PFSK-1 (cell line): ENCODE measurements around the gene PITPNM3.

ENCODE experiments used
- FOXP2 ChIP-seq: optimal IDR thresholded peaks from 2 replicates; pipeline ENCODE3; 2011; ENCODE audit warnings: borderline replicate concordance, control low read depth, inconsistent platforms; ENCODE audit not compliant: insufficient read depth; ENCODE audit errors: extremely low read length, extremely low read depth
- POLR2AphosphoS5 ChIP-seq: IDR thresholded peaks from 2 replicates; pipeline ENCODE4 v1.6.1; 2012; ENCODE audit warnings: low read depth, mild to moderate bottlenecking, control low read depth, low read length, moderate library complexity
- REST ChIP-seq, 2 experiments: IDR thresholded peaks; 2 replicates each; pipeline versions ENCODE4 v1.6.1 to v1.8.0; 2011 to 2012; ENCODE audit warnings: low read depth in 2 of 2, low read length in 2 of 2, control low read depth in 1 of 2, inconsistent platforms in 1 of 2, mild to moderate bottlenecking in 1 of 2, moderate library complexity in 1 of 2; ENCODE audit not compliant: insufficient read depth in 1 of 2
- SIN3A ChIP-seq: IDR thresholded peaks from 2 replicates; pipeline ENCODE4 v1.6.1; 2012; ENCODE audit warnings: mild to moderate bottlenecking, low read length, moderate library complexity, borderline replicate concordance; ENCODE audit not compliant: insufficient read depth
- TAF1 ChIP-seq: IDR thresholded peaks from 2 replicates; pipeline ENCODE4 v1.6.1; 2012; ENCODE audit warnings: low read length, control low read depth, borderline replicate concordance; ENCODE audit not compliant: insufficient read depth

Gene PITPNM3

GRCh38 chr17:6573982-6574686 lies 17.8 kb upstream of the PITPNM3 start:
- TF ChIP-seq REST (IDR thresholded peaks at IDR 0.05; ENCODE audit: insufficient read depth in 1 of 2, low read depth in 2 of 2, low read length in 2 of 2) (no peak), TAF1 (no peak), POLR2AphosphoS5 (no peak), FOXP2 (no peak), SIN3A (no peak)

GRCh38 chr17:6572972-6573370 lies 16.6 kb upstream of the PITPNM3 start:
- no peak for TF ChIP-seq FOXP2

- TF ChIP-seq POLR2AphosphoS5 (no peak), REST (IDR thresholded peaks at IDR 0.05; ENCODE audit: insufficient read depth in 1 of 2, low read depth in 2 of 2, low read length in 2 of 2) (no peak), SIN3A (no peak), TAF1 (no peak), FOXP2 (no peak)
Measured at GRCh38 chr17:6571452-6571781, 15.1 kb upstream of the PITPNM3 start.

- TF ChIP-seq FOXP2 (no peak), POLR2AphosphoS5 (no peak), SIN3A (no peak)
Measured at GRCh38 chr17:6570731-6571451, 14.5 kb upstream of the PITPNM3 start.

- TF ChIP-seq TAF1 (no peak), REST (IDR thresholded peaks at IDR 0.05; ENCODE audit: insufficient read depth in 1 of 2, low read depth in 2 of 2, low read length in 2 of 2) (no peak), POLR2AphosphoS5 (no peak), SIN3A (no peak), FOXP2 (no peak)
Measured at GRCh38 chr17:6569370-6570285, 13.3 kb upstream of the PITPNM3 start.

GRCh38 chr17:6568184-6568758 lies 11.9 kb upstream of the PITPNM3 start:
- TF ChIP-seq REST (IDR thresholded peaks at IDR 0.05; ENCODE audit: insufficient read depth in 1 of 2, low read depth in 2 of 2, low read length in 2 of 2) (no peak), SIN3A (no peak), TAF1 (no peak), FOXP2 (no peak), POLR2AphosphoS5 (no peak)
